ENCODE results near the gene GRPEL2.

GRPEL2 gene

GRCh38 chr5:149402291-149402690 lies 57.0 kb downstream of the GRPEL2 start:
- DNase-seq = no peak

All from SW 1271 (cell line).